Measurements from ENCODE around the gene SPAG16.

Gene SPAG16

DNA sequence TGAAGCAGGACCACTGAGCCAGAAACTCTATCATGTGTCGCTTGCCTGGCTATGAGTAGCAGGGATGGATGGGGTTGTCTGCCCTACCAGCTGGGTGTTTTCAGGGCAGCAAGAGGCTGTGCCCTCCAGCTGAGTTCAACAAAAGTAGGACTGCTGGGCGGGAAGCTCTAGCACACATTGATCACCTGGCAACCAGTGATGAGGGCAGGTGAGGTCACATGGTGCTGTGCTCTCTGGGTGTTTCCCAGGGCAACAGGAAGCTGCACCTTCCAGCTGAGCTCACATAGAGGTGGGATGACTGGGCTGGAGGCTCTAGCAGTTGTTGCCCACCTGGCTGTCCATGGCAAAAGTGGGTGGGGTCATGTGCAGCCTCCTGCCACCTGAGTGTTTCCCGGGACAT lies 639.3 kb downstream of the SPAG16 start:
- no peak for ATAC-seq
- TF ChIP-seq ARNTL (CRISPR knock-in tag; IDR thresholded peaks at IDR 0.05; ENCODE audit: borderline replicate concordance, low read depth), result no peak
- no peak for TF ChIP-seq SNAI2 (CRISPR knock-in tag; IDR thresholded peaks at IDR 0.05)
- TF ChIP-seq, protein P1, sequence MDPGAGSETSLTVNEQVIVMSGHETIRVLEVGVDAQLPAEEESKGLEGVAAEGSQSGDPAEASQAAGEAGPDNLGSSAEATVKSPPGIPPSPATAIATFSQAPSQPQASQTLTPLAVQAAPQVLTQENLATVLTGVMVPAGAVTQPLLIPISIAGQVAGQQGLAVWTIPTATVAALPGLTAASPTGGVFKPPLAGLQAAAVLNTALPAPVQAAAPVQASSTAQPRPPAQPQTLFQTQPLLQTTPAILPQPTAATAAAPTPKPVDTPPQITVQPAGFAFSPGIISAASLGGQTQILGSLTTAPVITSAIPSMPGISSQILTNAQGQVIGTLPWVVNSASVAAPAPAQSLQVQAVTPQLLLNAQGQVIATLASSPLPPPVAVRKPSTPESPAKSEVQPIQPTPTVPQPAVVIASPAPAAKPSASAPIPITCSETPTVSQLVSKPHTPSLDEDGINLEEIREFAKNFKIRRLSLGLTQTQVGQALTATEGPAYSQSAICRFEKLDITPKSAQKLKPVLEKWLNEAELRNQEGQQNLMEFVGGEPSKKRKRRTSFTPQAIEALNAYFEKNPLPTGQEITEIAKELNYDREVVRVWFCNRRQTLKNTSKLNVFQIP (CRISPR knock-in tag; IDR thresholded peaks at IDR 0.05; ENCODE audit: borderline replicate concordance, low read depth), result no peak
- TF ChIP-seq ISL1 (CRISPR knock-in tag; IDR thresholded peaks at IDR 0.05), result no peak
- TF ChIP-seq PPARA (CRISPR knock-in tag; IDR thresholded peaks at IDR 0.05; ENCODE audit: borderline replicate concordance), result no peak
- no peak for TF ChIP-seq CSRNP3 (CRISPR knock-in tag; IDR thresholded peaks at IDR 0.05)

DNA sequence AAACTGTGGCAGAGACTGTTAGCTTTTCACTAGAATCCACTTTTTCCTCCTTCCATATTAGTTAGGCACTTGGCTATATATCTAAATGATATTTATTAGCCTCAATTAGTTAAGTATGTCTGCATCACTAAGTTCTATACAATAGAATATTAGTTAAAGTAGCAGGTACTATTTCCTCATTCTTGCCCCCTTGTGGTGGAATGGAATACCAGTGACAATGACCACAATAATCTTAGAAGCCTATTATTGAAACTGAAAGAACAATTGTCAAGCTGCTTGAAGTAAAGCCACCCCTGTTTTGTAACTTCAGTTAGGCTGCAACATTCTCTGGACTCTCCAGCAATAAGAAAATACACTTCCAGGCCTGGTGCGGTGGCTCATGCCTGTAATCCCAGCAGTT lies 650.3 kb downstream of the SPAG16 start:
- ATAC-seq, result no peak
- no peak for TF ChIP-seq TOX (CRISPR knock-in tag; IDR thresholded peaks at IDR 0.05; ENCODE audit: borderline replicate concordance)
- no peak for TF ChIP-seq RARB (CRISPR knock-in tag; IDR thresholded peaks at IDR 0.05)
- TF ChIP-seq, protein P2, sequence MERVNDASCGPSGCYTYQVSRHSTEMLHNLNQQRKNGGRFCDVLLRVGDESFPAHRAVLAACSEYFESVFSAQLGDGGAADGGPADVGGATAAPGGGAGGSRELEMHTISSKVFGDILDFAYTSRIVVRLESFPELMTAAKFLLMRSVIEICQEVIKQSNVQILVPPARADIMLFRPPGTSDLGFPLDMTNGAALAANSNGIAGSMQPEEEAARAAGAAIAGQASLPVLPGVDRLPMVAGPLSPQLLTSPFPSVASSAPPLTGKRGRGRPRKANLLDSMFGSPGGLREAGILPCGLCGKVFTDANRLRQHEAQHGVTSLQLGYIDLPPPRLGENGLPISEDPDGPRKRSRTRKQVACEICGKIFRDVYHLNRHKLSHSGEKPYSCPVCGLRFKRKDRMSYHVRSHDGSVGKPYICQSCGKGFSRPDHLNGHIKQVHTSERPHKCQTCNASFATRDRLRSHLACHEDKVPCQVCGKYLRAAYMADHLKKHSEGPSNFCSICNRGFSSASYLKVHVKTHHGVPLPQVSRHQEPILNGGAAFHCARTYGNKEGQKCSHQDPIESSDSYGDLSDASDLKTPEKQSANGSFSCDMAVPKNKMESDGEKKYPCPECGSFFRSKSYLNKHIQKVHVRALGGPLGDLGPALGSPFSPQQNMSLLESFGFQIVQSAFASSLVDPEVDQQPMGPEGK (CRISPR knock-in tag; IDR thresholded peaks at IDR 0.05; ENCODE audit: borderline replicate concordance), result no peak
- no peak for TF ChIP-seq ZC3H10 (CRISPR knock-in tag; IDR thresholded peaks at IDR 0.05)

- ATAC-seq, result no peak
- TF ChIP-seq CSDC2 (CRISPR knock-in tag; IDR thresholded peaks at IDR 0.05) (no peak), ZNF565 (CRISPR knock-in tag; conservative IDR thresholded peaks at IDR 0.05; ENCODE audit: low read depth) (no peak)
Observed at GRCh38 chr2:213958086-213958485, 673.8 kb downstream of the SPAG16 start.

GRCh38 chr2:213959589-213959988 lies 675.3 kb downstream of the SPAG16 start:
- TF ChIP-seq ESRRG (CRISPR knock-in tag; IDR thresholded peaks at IDR 0.05) (no peak), ZNF70 (CRISPR knock-in tag; IDR thresholded peaks at IDR 0.05) (no peak), ZFP3 (CRISPR knock-in tag; IDR thresholded peaks at IDR 0.05) (no peak), ISL1 (CRISPR knock-in tag; IDR thresholded peaks at IDR 0.05) (no peak), ARNTL (CRISPR knock-in tag; IDR thresholded peaks at IDR 0.05; ENCODE audit: borderline replicate concordance, low read depth) (no peak), RARB (CRISPR knock-in tag; IDR thresholded peaks at IDR 0.05) (no peak), TCF4 (CRISPR knock-in tag; IDR thresholded peaks at IDR 0.05; ENCODE audit: borderline replicate concordance) (no peak), TOX (CRISPR knock-in tag; IDR thresholded peaks at IDR 0.05; ENCODE audit: borderline replicate concordance) (no peak), SNAI2 (CRISPR knock-in tag; IDR thresholded peaks at IDR 0.05) (no peak), PPARA (CRISPR knock-in tag; IDR thresholded peaks at IDR 0.05; ENCODE audit: borderline replicate concordance) (no peak), CREB5 (CRISPR knock-in tag; IDR thresholded peaks at IDR 0.05; ENCODE audit: low read depth) (no peak), ZNF8 (CRISPR knock-in tag; IDR thresholded peaks at IDR 0.05) (no peak), GLIS3 (CRISPR knock-in tag; IDR thresholded peaks at IDR 0.05) (no peak), TSHZ2 (CRISPR knock-in tag; IDR thresholded peaks at IDR 0.05) (no peak), CSDC2 (CRISPR knock-in tag; IDR thresholded peaks at IDR 0.05) (no peak)
- TF ChIP-seq, protein P1 (CRISPR knock-in tag; IDR thresholded peaks at IDR 0.05; ENCODE audit: borderline replicate concordance, low read depth), result no peak
- no peak for ATAC-seq
